HG03280 (cell line): ENCODE measurements around the gene SUZ12.
"Not testable (repeated sequence)": the region's sequence is repeated elsewhere in the genome, so short reads cannot be mapped to it uniquely, and the experiment has no call there.

ENCODE experiments used
- ATAC-seq: cut with Tn5 transposase; IDR thresholded peaks from one replicate; pipeline ENCODE4 v1.9.1; 2021; ENCODE audit warnings: mild to moderate bottlenecking, moderate library complexity; ENCODE audit not compliant: unreplicated experiment

The SUZ12 gene

GRCh38 chr17:32033812-32034211, 97.0 kb downstream of the SUZ12 start:
- not testable (repeated sequence) for ATAC-seq

GRCh38 chr17:32040246-32040645, 103.4 kb downstream of the SUZ12 start:
- ATAC-seq: not testable (repeated sequence)

GRCh38 chr17:32041306-32041875, 104.6 kb downstream of the SUZ12 start:
- not testable (repeated sequence) for ATAC-seq

GRCh38 chr17:32042266-32042665, 105.5 kb downstream of the SUZ12 start:
- ATAC-seq: not testable (repeated sequence)

DNA sequence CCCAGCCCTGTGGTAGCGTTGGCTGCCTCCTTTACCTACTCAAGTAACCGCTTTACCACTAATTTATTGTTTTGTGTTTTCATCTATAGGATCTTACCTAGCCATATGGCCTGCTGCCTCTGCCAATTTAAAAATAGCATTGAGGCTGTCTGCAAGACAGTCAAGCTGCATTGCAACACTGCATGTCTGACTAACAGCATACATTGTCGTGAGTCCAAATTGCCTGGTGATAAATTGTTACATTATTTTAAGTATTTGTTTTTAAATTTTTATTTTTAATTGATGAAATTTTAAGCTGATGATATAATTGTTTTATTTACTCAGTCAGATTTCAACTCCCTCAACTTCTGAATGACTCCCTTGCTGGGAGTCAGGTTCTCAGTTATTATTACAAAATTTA, 108.8 kb downstream of the SUZ12 start:
- not testable (repeated sequence) for ATAC-seq

DNA sequence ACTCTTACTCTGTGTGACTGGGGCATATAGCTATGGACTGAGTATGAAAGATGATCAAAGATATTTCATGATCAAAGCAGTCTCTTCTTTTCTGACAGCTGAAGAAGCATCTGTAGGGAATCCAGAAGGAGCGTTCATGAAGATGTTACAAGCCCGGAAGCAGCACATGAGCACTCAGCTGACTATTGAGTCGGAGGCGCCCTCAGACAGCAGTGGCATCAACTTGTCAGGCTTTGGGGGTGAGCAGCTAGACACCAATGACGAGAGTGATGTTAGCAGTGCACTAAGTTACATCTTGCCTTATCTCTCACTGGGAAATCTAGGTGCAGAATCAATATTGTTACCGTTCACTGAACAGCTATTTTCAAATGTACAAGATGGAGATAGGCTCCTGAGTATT, 110.9 kb downstream of the SUZ12 start:
- ATAC-seq: not testable (repeated sequence)
